GM19035 (cell line): ENCODE data around the gene SLC5A12.

ENCODE experiments used
- ATAC-seq: cut with Tn5 transposase; IDR thresholded peaks from one replicate; pipeline ENCODE4 v1.9.1; 2021; ENCODE audit not compliant: unreplicated experiment

The SLC5A12 gene

GRCh38 chr11:26721948-26722475, at the start of gene SLC5A12:
Gene SLC5A12, minus strand, starts transcription at chr11:26722060. Its CDS starts 346 bp downstream, at chr11:26721714.
- no peak for ATAC-seq

GRCh38 chr11:26769027-26769426, 47.2 kb upstream of the SLC5A12 start:
- no peak for ATAC-seq

- no peak for ATAC-seq
Observed at GRCh38 chr11:26767060-26767459, 45.2 kb upstream of the SLC5A12 start.

- no peak for ATAC-seq
Observed at GRCh38 chr11:26765323-26765722, 43.5 kb upstream of the SLC5A12 start.

GRCh38 chr11:26764825-26765224, 43.0 kb upstream of the SLC5A12 start:
- no peak for ATAC-seq

- ATAC-seq = no peak
Observed at GRCh38 chr11:26764315-26764714, 42.5 kb upstream of the SLC5A12 start.

DNA sequence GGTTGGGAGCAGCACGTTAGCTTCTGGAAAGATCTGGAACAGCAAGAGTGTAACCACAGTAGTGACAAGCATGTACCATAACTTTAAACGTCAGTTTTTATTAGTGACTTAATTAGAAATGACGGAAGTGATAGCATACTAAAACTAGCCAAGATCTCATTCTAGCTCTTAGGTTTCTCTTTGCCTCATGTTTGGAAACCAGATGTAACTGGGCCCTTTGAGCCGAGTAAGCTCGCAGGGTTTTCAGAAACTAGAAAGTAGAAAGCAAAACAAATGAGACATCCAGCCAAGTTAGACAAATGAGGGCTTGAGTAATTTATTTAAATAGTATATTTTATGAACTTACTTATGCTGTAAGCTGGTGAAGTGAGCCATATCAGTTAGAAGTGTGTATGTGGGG, 40.2 kb upstream of the SLC5A12 start:
- no peak for ATAC-seq

- no peak for ATAC-seq
Observed at GRCh38 chr11:26761361-26761809, 39.5 kb upstream of the SLC5A12 start.

DNA sequence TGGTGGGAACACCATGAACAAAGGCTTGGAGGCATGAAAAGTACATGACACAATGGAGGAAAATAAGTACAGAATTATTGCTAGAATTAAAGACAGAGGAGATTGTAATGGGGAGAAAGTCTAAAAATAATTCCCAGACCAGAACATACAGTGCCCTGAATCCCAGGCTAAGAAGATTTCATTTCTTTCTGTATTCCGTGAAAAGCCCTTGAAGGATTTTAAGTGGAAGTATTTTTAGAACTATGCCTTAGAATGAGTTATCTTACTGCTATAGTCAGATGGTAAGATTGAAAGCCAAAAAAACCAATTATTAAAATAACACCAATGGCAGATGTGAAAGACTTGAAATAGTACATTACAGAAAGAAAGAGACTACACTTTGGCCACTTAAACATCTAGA, 36.1 kb upstream of the SLC5A12 start:
- ATAC-seq = no peak

DNA sequence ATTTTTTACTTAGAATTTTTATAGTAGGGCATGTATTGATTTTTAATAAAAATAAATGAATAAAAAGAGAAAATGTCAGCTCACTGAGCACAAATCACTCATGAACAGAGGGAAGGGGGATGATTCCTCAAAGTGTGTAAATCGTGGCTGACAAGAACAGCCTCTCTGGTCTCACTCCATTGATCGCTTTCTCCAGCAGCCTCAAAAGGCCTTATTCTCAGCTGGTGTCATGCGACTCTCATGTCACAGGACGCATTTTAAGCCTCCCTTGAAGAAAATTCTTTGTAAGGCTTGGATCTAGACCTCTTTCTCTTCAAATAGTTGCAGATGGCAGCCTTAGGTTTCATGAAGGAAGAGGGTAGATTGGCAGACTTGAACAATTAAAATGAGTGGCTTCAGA, 33.9 kb upstream of the SLC5A12 start:
- no peak for ATAC-seq

GRCh38 chr11:26753723-26754504, 32.1 kb upstream of the SLC5A12 start:
- ATAC-seq = peak; percentile 78

DNA sequence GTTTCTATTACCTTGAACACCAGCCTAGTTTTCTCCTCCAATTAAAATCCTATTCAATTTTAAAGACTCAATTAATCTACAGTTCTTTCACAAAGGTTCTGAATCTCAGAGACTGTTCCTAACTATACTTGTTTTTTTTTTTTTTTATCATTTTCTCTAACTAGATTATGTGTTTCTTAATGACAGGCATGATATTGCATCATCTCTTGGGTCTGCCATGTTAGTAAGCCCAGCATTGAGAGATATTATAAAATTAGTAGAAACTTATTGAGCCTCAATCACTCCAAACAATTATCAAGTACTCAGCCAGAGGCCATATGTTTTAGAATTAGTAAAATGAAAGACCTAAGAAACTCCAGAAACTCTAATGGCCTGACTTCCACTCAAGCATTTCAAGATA, 28.1 kb upstream of the SLC5A12 start:
- no peak for ATAC-seq

- peak; percentile 91 for ATAC-seq
Observed at GRCh38 chr11:26743622-26744021, 21.8 kb upstream of the SLC5A12 start.

- no peak for ATAC-seq
Observed at GRCh38 chr11:26742966-26743365, 21.1 kb upstream of the SLC5A12 start.

DNA sequence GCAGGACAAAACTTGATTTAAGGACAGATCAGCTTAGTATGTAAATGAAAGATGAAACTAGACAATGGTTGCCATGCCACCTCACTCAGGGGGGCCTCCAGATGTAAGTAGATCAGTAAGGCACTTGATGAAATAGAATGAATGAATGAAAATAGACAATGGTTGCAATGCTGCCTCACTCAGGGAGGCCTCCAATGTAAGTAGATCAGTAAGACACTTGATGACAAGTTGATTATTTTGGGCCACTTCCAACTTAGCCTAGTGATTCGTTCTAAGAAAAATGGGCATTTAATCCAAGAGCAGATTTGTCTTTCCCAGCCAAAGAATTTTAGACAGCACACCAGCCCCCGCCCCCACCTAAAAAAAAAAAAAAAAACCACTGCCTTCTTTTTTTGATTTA, 19.2 kb upstream of the SLC5A12 start:
- ATAC-seq = no peak

DNA sequence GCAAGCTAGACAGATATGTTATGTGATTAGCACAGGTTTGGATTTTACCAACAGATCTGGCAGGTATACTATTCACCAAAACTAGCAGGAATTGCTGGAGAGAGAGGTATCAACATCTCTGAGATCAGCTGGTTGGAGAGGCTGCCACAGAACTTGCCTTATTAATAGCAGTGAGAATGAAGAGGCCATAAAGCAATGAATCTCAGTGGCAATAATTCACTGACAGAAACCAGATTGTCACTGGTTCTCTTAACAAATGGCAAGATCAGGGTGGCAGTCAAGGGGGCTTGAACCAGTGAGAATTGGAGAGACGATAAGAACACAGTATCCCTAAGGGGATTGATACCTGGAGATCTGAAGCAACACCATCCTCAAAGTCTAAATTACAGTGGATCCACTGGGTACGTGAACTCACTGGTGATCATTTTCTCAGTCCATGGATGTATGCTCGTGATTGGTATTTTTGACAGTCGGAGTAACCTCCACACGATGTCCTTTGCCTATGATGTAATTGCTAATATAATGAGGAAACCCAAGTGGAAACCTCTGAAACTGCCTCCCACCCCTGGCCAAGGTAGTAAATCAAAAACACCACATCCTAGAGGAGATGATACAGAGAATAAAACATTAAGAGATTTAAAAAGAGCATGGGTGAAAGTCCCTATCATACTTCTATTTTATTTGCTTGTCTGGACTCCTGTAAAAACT, 17.7 kb upstream of the SLC5A12 start:
- no peak for ATAC-seq

GRCh38 chr11:26734691-26735090, 12.8 kb upstream of the SLC5A12 start:
- ATAC-seq = no peak

DNA sequence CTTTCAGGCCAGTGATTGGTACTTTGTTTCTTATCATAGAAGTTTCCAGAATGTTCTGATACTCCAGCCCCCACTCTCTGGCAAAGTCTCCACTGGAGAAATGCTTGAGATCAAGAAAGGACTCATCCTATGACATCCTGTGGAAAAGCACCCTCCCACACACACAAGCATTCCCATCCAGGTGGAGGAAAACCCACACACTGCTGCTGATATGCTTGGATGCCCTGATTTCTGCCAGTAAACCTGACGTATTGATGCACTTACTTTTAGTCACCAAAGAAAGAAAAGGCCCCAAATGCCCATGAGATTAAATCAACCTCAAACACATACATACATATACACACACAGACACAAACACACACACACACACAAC, 9.2 kb upstream of the SLC5A12 start:
- no peak for ATAC-seq

DNA sequence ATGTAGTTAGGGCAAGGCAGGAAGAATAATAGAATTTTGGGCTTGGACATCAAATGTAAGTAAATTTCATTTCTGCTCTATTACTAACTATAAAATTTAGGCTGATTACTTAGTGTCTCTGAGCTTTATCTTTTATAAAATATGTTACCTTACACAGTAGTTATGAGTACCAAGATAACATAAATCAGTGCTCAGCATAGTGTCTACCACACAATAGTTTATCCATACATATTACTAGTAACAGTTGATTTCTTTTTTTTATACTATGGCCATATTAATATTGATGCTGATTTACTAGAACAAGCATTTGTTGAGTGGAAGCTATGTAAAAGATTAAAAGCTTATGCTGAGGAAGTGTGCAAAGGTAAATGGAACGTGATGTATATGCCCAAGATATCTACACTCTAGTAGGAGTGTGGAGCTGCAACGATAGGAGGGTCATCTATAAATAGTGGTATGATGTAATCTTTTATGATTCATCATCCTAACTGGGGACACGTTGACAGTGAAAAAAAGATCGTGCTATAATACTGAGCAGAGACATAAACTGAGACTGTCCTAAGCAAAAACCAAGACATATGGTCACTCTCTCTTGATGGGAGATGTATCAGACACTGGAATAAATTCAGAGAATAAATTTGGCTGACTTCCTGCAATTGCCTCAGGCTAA, 8.7 kb upstream of the SLC5A12 start:
- ATAC-seq = no peak

DNA sequence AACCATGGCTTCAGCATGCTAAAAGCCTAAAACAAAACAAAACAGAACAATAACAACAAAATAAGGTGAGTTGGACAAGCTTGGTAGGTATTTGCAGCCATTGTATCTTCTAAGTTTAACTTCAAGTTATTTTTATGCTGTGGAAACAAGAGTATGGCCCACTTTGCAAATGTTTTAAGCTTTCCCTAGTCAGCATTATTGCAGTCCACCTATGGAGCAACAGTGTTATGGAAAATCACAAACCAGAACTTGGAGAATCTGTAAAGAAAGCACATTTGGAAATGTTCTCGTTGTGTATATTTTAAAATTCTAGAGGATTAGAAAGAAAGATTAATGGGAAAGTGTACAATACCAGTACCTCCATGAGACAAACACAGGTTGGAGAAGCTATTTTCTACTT, 7.4 kb upstream of the SLC5A12 start:
- ATAC-seq = no peak

DNA sequence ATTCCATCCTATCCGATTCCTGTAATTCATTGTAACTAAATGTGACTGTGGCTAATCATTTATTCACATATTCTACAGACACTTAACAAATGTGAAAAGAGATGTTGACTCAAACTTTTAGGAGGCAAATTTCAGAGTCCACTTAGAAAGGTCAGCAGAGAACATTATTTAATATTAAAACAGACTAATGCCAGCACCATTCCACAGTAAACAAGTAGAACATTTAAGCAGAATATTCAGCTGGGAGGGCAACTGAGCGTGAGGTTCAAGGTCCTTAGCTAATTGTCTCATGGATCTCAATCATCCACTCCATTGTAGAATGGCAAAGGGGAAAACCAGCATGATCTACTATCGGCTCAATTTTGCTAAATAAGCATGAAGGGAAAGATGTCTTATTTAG, 5.1 kb upstream of the SLC5A12 start:
- no peak for ATAC-seq

GRCh38 chr11:26719998-26720397, 1.9 kb downstream of the SLC5A12 start:
- no peak for ATAC-seq
